22Rv1 (cell line): Measurements from ENCODE around the gene MIPEP.

Experiments used
- ZFX ChIP-seq: fragments of 450-650 bp; IDR thresholded peaks from 2 replicates; pipeline ENCODE4 v1.6.1; 2017; ENCODE audit warnings: antibody characterized with exemption, borderline replicate concordance
- TF ChIP-seq, protein P1 (sequence below): fragments of 450-650 bp; IDR thresholded peaks from 2 replicates; pipeline ENCODE4 v1.5.1; 2017; ENCODE audit warnings: mild to moderate bottlenecking

DNA sequence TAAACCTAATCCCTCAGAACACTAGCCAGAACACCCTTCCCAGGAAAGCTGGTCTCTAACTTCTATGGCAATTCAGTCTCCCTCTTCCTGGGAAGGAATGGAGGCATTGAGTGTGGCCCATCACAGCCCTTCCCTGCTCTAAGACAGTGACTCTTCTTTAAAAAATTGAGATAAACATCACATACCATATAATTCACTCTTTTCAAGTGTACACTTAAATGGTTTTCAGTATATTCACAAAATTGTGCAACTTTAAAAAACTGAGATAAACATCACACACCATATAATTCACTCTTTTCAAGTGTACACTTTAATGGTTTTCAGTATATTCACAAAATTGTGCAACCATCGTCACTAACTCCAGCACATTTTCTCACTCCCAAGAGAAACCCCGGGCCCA, 116.5 kb downstream of the MIPEP start:
- TF ChIP-seq, protein P1, sequence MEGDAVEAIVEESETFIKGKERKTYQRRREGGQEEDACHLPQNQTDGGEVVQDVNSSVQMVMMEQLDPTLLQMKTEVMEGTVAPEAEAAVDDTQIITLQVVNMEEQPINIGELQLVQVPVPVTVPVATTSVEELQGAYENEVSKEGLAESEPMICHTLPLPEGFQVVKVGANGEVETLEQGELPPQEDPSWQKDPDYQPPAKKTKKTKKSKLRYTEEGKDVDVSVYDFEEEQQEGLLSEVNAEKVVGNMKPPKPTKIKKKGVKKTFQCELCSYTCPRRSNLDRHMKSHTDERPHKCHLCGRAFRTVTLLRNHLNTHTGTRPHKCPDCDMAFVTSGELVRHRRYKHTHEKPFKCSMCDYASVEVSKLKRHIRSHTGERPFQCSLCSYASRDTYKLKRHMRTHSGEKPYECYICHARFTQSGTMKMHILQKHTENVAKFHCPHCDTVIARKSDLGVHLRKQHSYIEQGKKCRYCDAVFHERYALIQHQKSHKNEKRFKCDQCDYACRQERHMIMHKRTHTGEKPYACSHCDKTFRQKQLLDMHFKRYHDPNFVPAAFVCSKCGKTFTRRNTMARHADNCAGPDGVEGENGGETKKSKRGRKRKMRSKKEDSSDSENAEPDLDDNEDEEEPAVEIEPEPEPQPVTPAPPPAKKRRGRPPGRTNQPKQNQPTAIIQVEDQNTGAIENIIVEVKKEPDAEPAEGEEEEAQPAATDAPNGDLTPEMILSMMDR, result no peak
- TF ChIP-seq ZFX, result no peak
